ENCODE results near the gene CYB561A3. TPM values are rescaled to one million over a fixed set of nuclear protein-coding genes. Genes with fewer than 3 reads are reported as not detected.

Gene CYB561A3
- total RNA-seq, 1 experiment from 2014 or later: 34.9 TPM

DNA sequence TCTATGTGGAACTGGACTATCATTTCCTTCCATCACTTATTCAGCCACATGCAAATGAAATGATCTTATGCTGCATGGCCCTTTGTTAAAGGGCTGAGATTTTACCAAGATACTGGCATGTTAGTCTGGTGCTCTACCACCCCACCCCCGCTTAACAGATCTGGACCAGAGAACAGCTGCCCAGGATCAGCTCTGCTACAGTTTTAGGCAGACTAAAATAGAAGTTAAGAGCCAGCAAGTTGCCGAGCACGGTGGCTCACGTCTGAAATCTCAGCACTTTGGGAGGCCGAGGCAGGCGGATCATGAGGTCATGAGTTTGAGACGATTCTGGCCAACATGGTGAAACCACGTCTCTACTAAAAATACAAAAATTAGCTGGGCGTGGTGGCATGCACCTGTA is 33.3 kb downstream of the CYB561A3 start:
- Histone ChIP-seq H3K4me1 (no peaks in the 10 kb centered on the region), H3K36me3 (ENCODE audit: control insufficient read depth, insufficient read depth, low read length) (peaks cover 2% of the 10 kb centered on the region), H3K9me3 (no peaks in the 10 kb centered on the region), H3K27me3 (replicated peaks; ENCODE audit: control insufficient read depth, insufficient read depth, low read length) (no peaks in the 10 kb centered on the region), H3K4me3 (ENCODE audit: low read depth, low read length) (no peak overlapping the region)
- intact Hi-C loops (cut with micrococcal nuclease; ENCODE audit: unreplicated experiment): no loop called here
- DNase-seq: no peak
- H3K27me3 Mint-ChIP-seq (ENCODE audit: insufficient read depth, unreplicated experiment): no peaks in the 10 kb centered on the region
- no TSS peak for BruUV-seq (replicated peaks)
- peaks cover 85% of the 10 kb centered on the region for H3K36me3 Mint-ChIP-seq (ENCODE audit: insufficient read depth, unreplicated experiment)
- TF ChIP-seq, protein P1, sequence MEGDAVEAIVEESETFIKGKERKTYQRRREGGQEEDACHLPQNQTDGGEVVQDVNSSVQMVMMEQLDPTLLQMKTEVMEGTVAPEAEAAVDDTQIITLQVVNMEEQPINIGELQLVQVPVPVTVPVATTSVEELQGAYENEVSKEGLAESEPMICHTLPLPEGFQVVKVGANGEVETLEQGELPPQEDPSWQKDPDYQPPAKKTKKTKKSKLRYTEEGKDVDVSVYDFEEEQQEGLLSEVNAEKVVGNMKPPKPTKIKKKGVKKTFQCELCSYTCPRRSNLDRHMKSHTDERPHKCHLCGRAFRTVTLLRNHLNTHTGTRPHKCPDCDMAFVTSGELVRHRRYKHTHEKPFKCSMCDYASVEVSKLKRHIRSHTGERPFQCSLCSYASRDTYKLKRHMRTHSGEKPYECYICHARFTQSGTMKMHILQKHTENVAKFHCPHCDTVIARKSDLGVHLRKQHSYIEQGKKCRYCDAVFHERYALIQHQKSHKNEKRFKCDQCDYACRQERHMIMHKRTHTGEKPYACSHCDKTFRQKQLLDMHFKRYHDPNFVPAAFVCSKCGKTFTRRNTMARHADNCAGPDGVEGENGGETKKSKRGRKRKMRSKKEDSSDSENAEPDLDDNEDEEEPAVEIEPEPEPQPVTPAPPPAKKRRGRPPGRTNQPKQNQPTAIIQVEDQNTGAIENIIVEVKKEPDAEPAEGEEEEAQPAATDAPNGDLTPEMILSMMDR (IDR thresholded peaks at IDR 0.05; ENCODE audit: insufficient read depth in 1 of 2, low read depth in 1 of 2, low read length in 1 of 2, severe bottlenecking in 1 of 2, unreplicated experiment in 1 of 2): no peak
- no peak overlapping the region for H3K4me3 Mint-ChIP-seq (ENCODE audit: unreplicated experiment)
- H3K27ac Mint-ChIP-seq (ENCODE audit: unreplicated experiment): no peak overlapping the region
- ChIA-PET POLR2A (no interaction called here), CTCF (no interaction called here)
- peaks cover 17% of the 10 kb centered on the region for H3K4me1 Mint-ChIP-seq (ENCODE audit: low read depth, unreplicated experiment)
- H3K9me3 Mint-ChIP-seq (ENCODE audit: unreplicated experiment): no peaks in the 10 kb centered on the region

DNA sequence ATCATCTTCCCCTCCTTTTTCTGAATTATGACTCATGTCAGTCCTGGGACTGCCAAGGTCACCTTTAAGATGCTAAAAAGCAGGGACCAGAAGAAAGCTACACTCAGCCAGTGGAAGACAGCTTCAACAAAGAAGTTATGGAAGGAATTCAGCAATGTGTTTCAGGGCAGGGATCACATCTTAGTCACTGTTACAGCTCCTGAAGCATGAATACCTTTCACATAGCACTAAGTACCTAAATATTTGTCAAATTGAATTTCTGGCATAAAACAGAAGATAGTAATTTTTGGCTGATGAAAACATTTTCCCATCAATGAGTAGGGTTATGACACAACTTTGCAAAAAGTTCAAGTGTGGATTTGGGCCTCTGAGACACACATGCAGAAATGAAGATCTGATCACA is 34.0 kb downstream of the CYB561A3 start:
- BruUV-seq (replicated peaks): no TSS peak
- Mint-ChIP-seq H3K4me3 (ENCODE audit: unreplicated experiment) (no peak overlapping the region), H3K36me3 (ENCODE audit: insufficient read depth, unreplicated experiment) (peaks cover 85% of the 10 kb centered on the region), H3K9me3 (ENCODE audit: unreplicated experiment) (no peaks in the 10 kb centered on the region), H3K27me3 (ENCODE audit: insufficient read depth, unreplicated experiment) (no peaks in the 10 kb centered on the region), H3K4me1 (ENCODE audit: low read depth, unreplicated experiment) (peaks cover 17% of the 10 kb centered on the region), H3K27ac (ENCODE audit: unreplicated experiment) (no peak overlapping the region)
- H3K27me3 ChIP-seq (replicated peaks; ENCODE audit: control insufficient read depth, insufficient read depth, low read length): no peaks in the 10 kb centered on the region
- no peak for DNase-seq
- TF ChIP-seq, protein P1 (IDR thresholded peaks at IDR 0.05; ENCODE audit: insufficient read depth in 1 of 2, low read depth in 1 of 2, low read length in 1 of 2, severe bottlenecking in 1 of 2, unreplicated experiment in 1 of 2): no peak
- no peaks in the 10 kb centered on the region for H3K9me3 ChIP-seq
- H3K36me3 ChIP-seq (ENCODE audit: control insufficient read depth, insufficient read depth, low read length): peaks cover 2% of the 10 kb centered on the region
- no peaks in the 10 kb centered on the region for H3K4me1 ChIP-seq
- ChIA-PET POLR2A (interaction anchor here (0.7 kb wide), 1 partner anchor 29 kb away, joined by 3 read pairs; no protein-coding TSS in a partner anchor), CTCF (no interaction called here)
- intact Hi-C loops (cut with micrococcal nuclease; ENCODE audit: unreplicated experiment): no loop called here
- H3K4me3 ChIP-seq (ENCODE audit: low read depth, low read length): no peak overlapping the region

DNA sequence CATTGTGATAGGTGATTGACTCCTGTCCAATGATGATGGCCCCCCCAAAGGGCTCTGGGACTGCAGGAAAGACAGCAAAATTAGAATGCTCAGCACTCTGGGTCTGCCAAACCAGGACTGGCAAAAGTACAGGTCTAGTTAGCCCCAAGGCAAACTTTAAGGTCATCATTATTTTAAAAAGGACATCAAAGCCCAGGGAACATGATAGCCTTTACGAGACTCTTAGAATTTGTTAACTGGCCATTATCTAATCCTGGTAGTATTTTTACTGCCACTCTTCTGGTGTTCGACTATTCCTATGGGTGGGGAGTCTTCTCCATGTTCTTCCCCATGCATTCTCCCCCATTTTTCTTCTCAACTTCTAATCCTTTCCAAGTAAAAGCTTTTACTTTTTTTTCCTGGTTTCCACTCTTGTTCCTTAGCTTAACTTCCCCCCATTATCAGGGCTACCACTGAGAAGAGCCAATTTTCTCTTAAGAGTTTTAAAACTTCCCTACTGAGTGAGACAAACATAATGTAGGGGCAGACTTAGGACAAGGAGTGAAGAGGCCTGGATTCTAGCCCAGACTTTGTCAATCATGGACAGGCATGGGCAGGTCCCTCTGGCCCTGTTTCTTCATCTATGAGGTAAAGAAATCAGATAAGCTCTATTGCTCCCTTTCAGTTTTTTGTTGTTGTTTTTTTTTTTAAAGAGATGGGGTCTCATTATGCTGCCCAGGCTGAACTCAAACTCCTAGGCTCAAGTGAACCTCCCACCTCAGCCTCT is 35.9 kb downstream of the CYB561A3 start:
- Mint-ChIP-seq H3K27ac (ENCODE audit: unreplicated experiment) (no peak overlapping the region), H3K9me3 (ENCODE audit: unreplicated experiment) (no peaks in the 10 kb centered on the region), H3K27me3 (ENCODE audit: insufficient read depth, unreplicated experiment) (no peaks in the 10 kb centered on the region), H3K4me3 (ENCODE audit: unreplicated experiment) (no peak overlapping the region), H3K36me3 (ENCODE audit: insufficient read depth, unreplicated experiment) (peaks cover 94% of the 10 kb centered on the region), H3K4me1 (ENCODE audit: low read depth, unreplicated experiment) (peaks cover 7% of the 10 kb centered on the region)
- no TSS peak for BruUV-seq (replicated peaks)
- Histone ChIP-seq H3K27me3 (replicated peaks; ENCODE audit: control insufficient read depth, insufficient read depth, low read length) (no peaks in the 10 kb centered on the region), H3K9me3 (no peaks in the 10 kb centered on the region), H3K36me3 (ENCODE audit: control insufficient read depth, insufficient read depth, low read length) (peaks cover 2% of the 10 kb centered on the region), H3K4me1 (no peaks in the 10 kb centered on the region), H3K4me3 (ENCODE audit: low read depth, low read length) (no peak overlapping the region)
- no peak for DNase-seq
- intact Hi-C loops (cut with micrococcal nuclease; ENCODE audit: unreplicated experiment): no loop called here
- TF ChIP-seq, protein P1 (IDR thresholded peaks at IDR 0.05; ENCODE audit: insufficient read depth in 1 of 2, low read depth in 1 of 2, low read length in 1 of 2, severe bottlenecking in 1 of 2, unreplicated experiment in 1 of 2): no peak
- ChIA-PET CTCF (no interaction called here), POLR2A (interaction anchor here (1.1 kb wide), 1 partner anchor 103 kb away, joined by 4 read pairs; no protein-coding TSS in a partner anchor)
